Anterior cingulate cortex (tissue), 58 donors: ENCODE data around the gene MAPRE2.

Source experiments
- DNase-seq, 58 donors: peaks; one replicate each; lab custom pipeline; 2025; lab: John Stamatoyannopoulos, UW

MAPRE2 gene

GRCh38 chr18:35060122-35060815, 19.1 kb downstream of the MAPRE2 start:
- DNase-seq = no peak

- no peak for DNase-seq
These were observed 20.1 kb downstream of the MAPRE2 start for GRCh38 chr18:35061336-35061735.

- no peak for DNase-seq
These were observed 20.6 kb downstream of the MAPRE2 start for GRCh38 chr18:35061804-35062203.

GRCh38 chr18:35062408-35062807, 21.2 kb downstream of the MAPRE2 start:
- DNase-seq = no peak

- DNase-seq = no peak
These were observed 22.9 kb downstream of the MAPRE2 start for GRCh38 chr18:35063875-35064690.

- no peak for DNase-seq
These were observed 26.2 kb downstream of the MAPRE2 start for GRCh38 chr18:35067454-35067853.

- DNase-seq = no peak
These were observed 30.6 kb downstream of the MAPRE2 start for GRCh38 chr18:35071819-35072247.

GRCh38 chr18:35072616-35073015, 31.4 kb downstream of the MAPRE2 start:
- DNase-seq = no peak

- DNase-seq = no peak
These were observed 32.2 kb downstream of the MAPRE2 start for GRCh38 chr18:35073186-35074105.

GRCh38 chr18:35074581-35074980, 33.4 kb downstream of the MAPRE2 start:
- DNase-seq = no peak

- no peak for DNase-seq
These were observed 33.9 kb downstream of the MAPRE2 start for GRCh38 chr18:35075132-35075531.

- no peak for DNase-seq
These were observed 35.1 kb downstream of the MAPRE2 start for GRCh38 chr18:35076135-35076924.

- DNase-seq = no peak
These were observed 36.7 kb downstream of the MAPRE2 start for GRCh38 chr18:35077937-35078336.

- no peak for DNase-seq
These were observed 38.8 kb downstream of the MAPRE2 start for GRCh38 chr18:35080058-35080457.

- no peak for DNase-seq
These were observed 42.0 kb downstream of the MAPRE2 start for GRCh38 chr18:35083174-35083712.

- DNase-seq = no peak
These were observed 43.6 kb downstream of the MAPRE2 start for GRCh38 chr18:35084494-35085449.

- no peak for DNase-seq
These were observed 44.5 kb downstream of the MAPRE2 start for GRCh38 chr18:35085450-35086380.
